GM12801 (cell line): ENCODE data around the gene CPLX4.

Experiments
- CTCF ChIP-seq: IDR thresholded peaks from one replicate; pipeline ENCODE4 v1.5.1; 2011; ENCODE audit warnings: control low read depth; ENCODE audit not compliant: insufficient read length; ENCODE audit errors: extremely low read depth

CPLX4 gene

GRCh38 chr18:59286341-59286740 lies 32.1 kb downstream of the CPLX4 start:
- TF ChIP-seq CTCF = no peak

- no peak for TF ChIP-seq CTCF
Measured at GRCh38 chr18:59282341-59282740, 36.1 kb downstream of the CPLX4 start.

GRCh38 chr18:59279722-59280121 lies 38.7 kb downstream of the CPLX4 start:
- no peak for TF ChIP-seq CTCF

GRCh38 chr18:59279193-59279592 lies 39.3 kb downstream of the CPLX4 start:
- TF ChIP-seq CTCF = no peak

GRCh38 chr18:59278793-59279192 lies 39.7 kb downstream of the CPLX4 start:
- TF ChIP-seq CTCF = no peak

GRCh38 chr18:59276047-59276446 lies 42.4 kb downstream of the CPLX4 start:
- no peak for TF ChIP-seq CTCF

GRCh38 chr18:59275406-59275949 lies 43.0 kb downstream of the CPLX4 start:
- TF ChIP-seq CTCF = no peak

GRCh38 chr18:59274533-59274928 lies 43.9 kb downstream of the CPLX4 start:
- TF ChIP-seq CTCF = no peak
